ENCODE results near the gene BPIFB1. TPM values are rescaled to one million over a fixed set of nuclear protein-coding genes. Genes with fewer than 3 reads are reported as not detected.
A peak's percentile ranks its signal among the peaks of the same experiment; 100 is the strongest.

BPIFB1 gene
- total and polyA plus RNA-seq, 2 of the 13 experiments (the other 11 are each of a cell fraction or from before 2014, with no cell fraction given) = 0.82 to 4.4 TPM

- no peak for TF ChIP-seq KLF6 (CRISPR knock-in tag; IDR thresholded peaks at IDR 0.05)
- no peak for TF ChIP-seq ATRX (CRISPR knock-in tag; IDR thresholded peaks at IDR 0.05; ENCODE audit: borderline replicate concordance)
- TF ChIP-seq HOXA5 (CRISPR knock-in tag; IDR thresholded peaks at IDR 0.05) = no peak
- peak; percentile 52; the same call in 1 of the 2 replicates for TF ChIP-seq MLX (CRISPR knock-in tag; IDR thresholded peaks at IDR 0.05)
- peak; percentile 60 for TF ChIP-seq NR2F6 (IDR thresholded peaks at IDR 0.05)
- TF ChIP-seq NR2F6 (CRISPR knock-in tag; IDR thresholded peaks at IDR 0.05) = peak; percentile 41; the same call in 1 of the 2 replicates
- no peak for TF ChIP-seq ZFP90 (CRISPR knock-in tag; IDR thresholded peaks at IDR 0.05; ENCODE audit: borderline replicate concordance)
- no peak for TF ChIP-seq ELF4 (CRISPR knock-in tag; IDR thresholded peaks at IDR 0.05; ENCODE audit: borderline replicate concordance)
- TF ChIP-seq ZFP36L2 (CRISPR knock-in tag; IDR thresholded peaks at IDR 0.05) = no peak
- TF ChIP-seq ZNF333 (CRISPR knock-in tag; IDR thresholded peaks at IDR 0.05; ENCODE audit: borderline replicate concordance) = no peak
- no peak for TF ChIP-seq REXO4 (CRISPR knock-in tag; IDR thresholded peaks at IDR 0.05; ENCODE audit: borderline replicate concordance)
- TF ChIP-seq MLXIP (CRISPR knock-in tag; IDR thresholded peaks at IDR 0.05; ENCODE audit: borderline replicate concordance) = no peak
- peak; percentile 91 for TF ChIP-seq ARID5B (CRISPR knock-in tag; IDR thresholded peaks at IDR 0.05)
- TF ChIP-seq BHLHE40 (IDR thresholded peaks at IDR 0.05; ENCODE audit: low read length) = no peak
- TF ChIP-seq ZXDC (CRISPR knock-in tag; IDR thresholded peaks at IDR 0.05) = no peak
Observed at GRCh38 chr20:33272155-33272873, 10.7 kb upstream of the BPIFB1 start (continued).

All from HepG2 (cell line).